ENCODE data around the gene C2orf74.
"Not testable (repeated sequence)": the region's sequence is repeated elsewhere in the genome, so short reads cannot be mapped to it uniquely, and the experiment has no call there.

C2orf74 gene

GRCh38 chr2:61161888-61162287, at the start of gene C2orf74:
Gene C2orf74 (plus strand): TSS chr2:61162188. CDS start chr2:61162515, 327 bp downstream.
- DNase-seq: no peak

GRCh38 chr2:61114147-61114546, 47.8 kb upstream of the C2orf74 start:
- DNase-seq: no peak

- DNase-seq: no peak
These were observed 45.7 kb upstream of the C2orf74 start for GRCh38 chr2:61116302-61116701.

DNA sequence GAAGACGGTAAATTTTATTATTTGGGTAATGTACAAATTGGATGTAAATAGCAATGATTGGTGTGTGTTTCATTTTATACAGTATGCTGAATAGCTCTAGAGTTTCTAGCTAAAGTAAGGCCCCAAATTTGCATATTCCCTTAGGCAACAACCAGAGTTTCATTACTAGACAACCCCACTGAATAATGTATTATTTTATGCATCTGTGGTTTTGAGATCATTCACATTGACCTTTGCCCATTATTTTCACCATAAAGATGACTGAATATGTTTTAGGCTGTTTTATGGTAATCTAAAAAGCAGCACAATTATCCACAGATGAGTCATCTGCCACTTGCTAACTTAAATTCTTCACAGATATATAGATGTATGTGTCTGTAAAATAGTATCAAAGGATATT, 44.5 kb upstream of the C2orf74 start:
- DNase-seq: no peak

GRCh38 chr2:61125123-61125710, 36.8 kb upstream of the C2orf74 start:
- no peak for DNase-seq

DNA sequence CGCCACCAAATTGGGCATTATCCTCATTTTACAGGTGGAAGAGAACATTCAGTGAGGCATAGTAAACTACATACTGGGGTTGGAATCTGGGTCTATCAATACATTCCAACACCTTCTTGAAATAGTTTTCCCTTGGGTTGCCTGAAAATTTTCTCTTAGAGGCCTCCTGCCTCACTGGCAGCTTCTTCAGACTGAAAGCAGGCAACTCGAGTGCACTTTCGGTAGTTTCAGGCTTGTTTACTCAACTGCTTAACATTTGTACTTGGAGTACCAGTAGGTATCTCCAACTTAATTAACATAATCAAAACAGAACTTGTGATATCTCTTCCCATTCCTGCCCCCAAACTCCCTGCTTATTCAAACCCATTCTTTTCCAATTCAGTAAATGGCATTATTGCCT, 36.2 kb upstream of the C2orf74 start:
- DNase-seq: no peak

GRCh38 chr2:61128122-61128521, 33.9 kb upstream of the C2orf74 start:
- not testable (repeated sequence) for DNase-seq

GRCh38 chr2:61134141-61134540, 27.8 kb upstream of the C2orf74 start:
- DNase-seq: no peak

DNA sequence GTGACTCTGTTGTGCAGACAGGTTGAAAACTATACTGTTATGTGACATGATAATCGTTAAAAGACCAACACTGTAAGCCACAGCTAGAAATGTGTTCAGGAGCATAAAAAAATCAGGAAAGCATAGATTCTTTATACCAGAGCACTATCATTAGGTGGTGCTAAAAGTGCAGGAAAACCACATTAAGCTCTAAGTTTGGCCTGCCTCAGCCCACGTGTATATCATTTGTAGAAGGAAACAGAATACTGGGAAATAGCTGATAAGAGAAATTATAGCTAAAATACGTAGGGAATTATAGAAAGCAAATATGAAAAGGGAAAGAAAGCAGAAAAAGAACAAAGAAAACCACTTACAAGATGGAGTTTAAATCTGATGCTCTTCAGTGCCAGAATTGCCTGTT, 26.5 kb upstream of the C2orf74 start:
- DNase-seq: peak; percentile 42

GRCh38 chr2:61138859-61139258, 23.1 kb upstream of the C2orf74 start:
- DNase-seq: no peak

DNA sequence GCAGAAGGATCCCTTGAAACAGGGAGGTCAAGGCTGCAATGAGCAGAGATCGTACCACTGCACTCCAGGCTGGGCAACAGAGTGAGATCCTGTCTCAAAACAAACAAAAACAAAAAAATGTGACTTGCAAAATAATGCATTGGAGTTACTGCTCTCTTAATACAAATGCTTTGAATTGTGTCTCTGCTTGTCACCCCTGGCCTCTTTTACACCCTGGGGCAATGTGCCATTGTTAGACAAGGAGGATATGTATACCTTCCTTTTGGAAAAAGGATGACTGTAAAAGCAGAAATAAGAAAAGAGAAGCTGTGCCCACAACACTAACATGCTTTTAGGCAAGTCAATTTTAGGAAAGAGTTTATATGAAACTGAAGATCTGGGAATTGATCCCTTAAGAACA, 20.8 kb upstream of the C2orf74 start:
- DNase-seq: no peak

- peak; percentile 94 for DNase-seq
These were observed 17.2 kb upstream of the C2orf74 start for GRCh38 chr2:61144697-61145268.

GRCh38 chr2:61145990-61146389, 16.0 kb upstream of the C2orf74 start:
- no peak for DNase-seq

DNA sequence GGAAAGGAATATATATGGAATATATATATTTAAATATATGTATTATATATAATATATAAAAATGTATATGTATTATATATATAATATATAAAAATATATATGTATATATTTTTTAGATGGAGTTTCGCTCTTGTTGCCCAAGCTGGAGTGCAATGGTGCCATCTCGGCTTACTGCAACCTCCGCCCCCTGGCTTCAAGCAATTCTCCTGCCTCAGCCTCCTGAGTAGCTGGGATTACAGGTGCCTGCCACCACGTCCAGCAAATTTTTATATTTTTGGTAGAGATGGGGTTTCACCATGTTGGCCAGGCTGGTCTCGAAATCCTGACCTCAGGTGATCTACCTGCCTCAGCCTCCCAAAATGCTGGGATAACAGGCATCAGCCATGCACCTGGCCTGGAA, 13.9 kb upstream of the C2orf74 start:
- DNase-seq: not testable (repeated sequence)

GRCh38 chr2:61149074-61149473, 12.9 kb upstream of the C2orf74 start:
- no peak for DNase-seq

DNA sequence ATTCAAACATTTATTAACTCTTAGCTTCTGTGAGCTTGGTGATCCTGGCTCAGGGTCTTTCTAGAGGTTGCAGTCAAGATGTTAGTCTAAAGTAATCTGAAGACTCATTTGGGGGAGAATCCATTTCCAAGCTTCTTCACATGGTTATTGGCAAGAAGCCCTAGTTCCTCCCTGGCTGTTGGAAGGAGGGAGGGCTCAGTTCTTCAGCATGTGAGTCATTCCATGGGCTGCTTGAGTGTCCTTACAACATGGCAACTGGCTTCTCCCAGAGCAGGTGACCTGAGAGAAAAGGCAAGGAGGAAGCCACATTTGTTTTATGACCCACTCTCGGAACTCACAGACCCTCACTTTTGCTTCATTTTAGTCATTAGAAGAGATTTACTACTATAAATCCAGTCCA, 10.6 kb upstream of the C2orf74 start:
- DNase-seq: no peak

GRCh38 chr2:61157371-61158003, 4.5 kb upstream of the C2orf74 start:
- no peak for DNase-seq

GRCh38 chr2:61158356-61158955, 3.5 kb upstream of the C2orf74 start:
- DNase-seq: no peak

- no peak for DNase-seq
These were observed 733 bp downstream of the C2orf74 start for GRCh38 chr2:61162721-61163120.

- not testable (repeated sequence) for DNase-seq
These were observed 3.1 kb downstream of the C2orf74 start for GRCh38 chr2:61165082-61165481.

DNA sequence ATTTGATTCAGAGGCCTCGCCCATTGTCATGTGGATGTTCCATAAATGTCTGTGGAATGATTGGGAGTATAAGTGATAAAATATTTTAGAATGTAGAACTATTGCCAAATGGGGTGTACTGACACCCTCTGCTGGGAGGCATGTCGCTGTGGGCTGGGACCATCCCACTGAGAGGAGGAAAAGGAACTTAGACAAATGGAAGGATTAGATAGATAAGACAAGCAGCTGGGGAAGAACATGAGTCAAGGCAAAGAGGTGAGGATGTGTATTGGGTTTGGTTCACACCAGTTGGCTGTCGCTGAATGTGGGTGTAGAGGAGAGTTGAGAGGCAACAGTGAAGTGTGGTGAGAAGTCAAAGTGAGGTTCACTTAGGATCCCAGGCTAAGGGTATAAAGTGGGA, 4.0 kb downstream of the C2orf74 start:
- no peak for DNase-seq

GRCh38 chr2:61167579-61167978, 5.6 kb downstream of the C2orf74 start:
- DNase-seq: no peak

- DNase-seq: no peak
These were observed 10.7 kb downstream of the C2orf74 start for GRCh38 chr2:61172671-61173070.

- DNase-seq: no peak
These were observed 11.1 kb downstream of the C2orf74 start for GRCh38 chr2:61173116-61173515.
